Esophagus muscularis mucosa (tissue), 4 donors: ENCODE data around the gene PFN1. TPM values are rescaled to one million over a fixed set of nuclear protein-coding genes. Genes with fewer than 3 reads are reported as not detected.

Source experiments
- DNase-seq: peaks from one replicate; pipeline ENCODE4 v3.0.0-alpha.2; 2017; ENCODE audit errors: extremely low spot score
- H3K27ac ChIP-seq, 4 donors: fragments of 200-600 bp; sonication (generic); replicated peaks in 1 of 4; 1 replicate in 3 of 4; 2 replicates in 1 of 4; pipeline ENCODE4 v1.5.1; 2016 to 2019; ENCODE audit warnings: mild to moderate bottlenecking in 1 of 4
- H3K27me3 ChIP-seq, 4 donors: fragments of 200-600 bp; sonication (generic); one replicate each; pipeline versions ENCODE4 v1.5.1 to v1.6.0; 2016 to 2019
- H3K36me3 ChIP-seq, 4 donors: fragments of 200-600 bp; sonication (generic); one replicate each; pipeline ENCODE4 v1.5.1; 2016 to 2019
- H3K4me1 ChIP-seq, 4 donors: fragments of 200-600 bp; sonication (generic); one replicate each; pipeline ENCODE4 v1.5.1; 2016 to 2019
- H3K4me3 ChIP-seq, 4 donors: fragments of 200-600 bp; sonication (generic); 1 replicate in 2 of 4; 2 replicates in 2 of 4; pipeline ENCODE4 v1.5.1; 2016 to 2019; ENCODE audit warnings: mild to moderate bottlenecking in 4 of 4, moderate library complexity in 1 of 4
- H3K9me3 ChIP-seq, 4 donors: fragments of 200-600 bp; sonication (generic); 1 replicate in 3 of 4; 2 replicates in 1 of 4; pipeline ENCODE4 v1.5.1; 2016 to 2019
- EP300 ChIP-seq: sonication (generic); formaldehyde crosslinking; IDR thresholded peaks from one replicate; pipeline ENCODE4 v1.6.1; 2017; ENCODE audit warnings: antibody characterized with exemption
- POLR2A ChIP-seq: fragments of 450-650 bp; IDR thresholded peaks from one replicate; pipeline ENCODE4 v1.6.1; 2017; ENCODE audit warnings: antibody characterized with exemption, moderate library complexity, mild to moderate bottlenecking, low read depth
- POLR2AphosphoS5 ChIP-seq, 2 donors: sonication (generic); formaldehyde crosslinking; IDR thresholded peaks; one replicate each; pipeline ENCODE4 v1.6.1; 2017; ENCODE audit warnings: antibody characterized with exemption in 2 of 2
- WGBS: methylation state at CpG from one replicate; pipeline ENCODE4 v1.1.5; 2018; 5-methylcytosine and 5-hydroxymethylcytosine counted together
- intact Hi-C: fragments of 100-400 bp; cut with DNase I; formaldehyde crosslinking; loops from one replicate; pipeline ENCODE4 v1.15.1; 2023
- total RNA-seq, 4 donors: library from RNA; depleted of rRNA; stranded (reverse); fragments of >200 nt; gene quantifications; one replicate each; pipeline versions ENCODE4 v1.1.0 to v1.2.1, GENCODE V29; 2016
- TF ChIP-seq, protein P1 (sequence below), 3 experiments: fragments of 200-600 bp in 2 of 3; fragments of 450-650 bp in 1 of 3; sonication (generic) in 2 of 3; IDR thresholded peaks; one replicate each; pipeline ENCODE4 v1.5.1; 2017 to 2019; ENCODE audit warnings: antibody characterized with exemption in 3 of 3, mild to moderate bottlenecking in 2 of 3, moderate library complexity in 1 of 3

The PFN1 gene
- total RNA-seq, 4 donors from 2014 or later: 1,019 to 1,635 (median 1,341) TPM

GRCh38 chr17:4956493-4957061 is 8.2 kb upstream of the PFN1 start:
- no peaks in the 10 kb centered on the region for H3K27me3 ChIP-seq

GRCh38 chr17:4955091-4955490 is 6.8 kb upstream of the PFN1 start:
- TF ChIP-seq, protein P1, sequence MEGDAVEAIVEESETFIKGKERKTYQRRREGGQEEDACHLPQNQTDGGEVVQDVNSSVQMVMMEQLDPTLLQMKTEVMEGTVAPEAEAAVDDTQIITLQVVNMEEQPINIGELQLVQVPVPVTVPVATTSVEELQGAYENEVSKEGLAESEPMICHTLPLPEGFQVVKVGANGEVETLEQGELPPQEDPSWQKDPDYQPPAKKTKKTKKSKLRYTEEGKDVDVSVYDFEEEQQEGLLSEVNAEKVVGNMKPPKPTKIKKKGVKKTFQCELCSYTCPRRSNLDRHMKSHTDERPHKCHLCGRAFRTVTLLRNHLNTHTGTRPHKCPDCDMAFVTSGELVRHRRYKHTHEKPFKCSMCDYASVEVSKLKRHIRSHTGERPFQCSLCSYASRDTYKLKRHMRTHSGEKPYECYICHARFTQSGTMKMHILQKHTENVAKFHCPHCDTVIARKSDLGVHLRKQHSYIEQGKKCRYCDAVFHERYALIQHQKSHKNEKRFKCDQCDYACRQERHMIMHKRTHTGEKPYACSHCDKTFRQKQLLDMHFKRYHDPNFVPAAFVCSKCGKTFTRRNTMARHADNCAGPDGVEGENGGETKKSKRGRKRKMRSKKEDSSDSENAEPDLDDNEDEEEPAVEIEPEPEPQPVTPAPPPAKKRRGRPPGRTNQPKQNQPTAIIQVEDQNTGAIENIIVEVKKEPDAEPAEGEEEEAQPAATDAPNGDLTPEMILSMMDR (IDR thresholded peaks at IDR 0.05): no peak
- TF ChIP-seq POLR2A: no peak
- no peak for TF ChIP-seq EP300
- TF ChIP-seq POLR2AphosphoS5 (IDR thresholded peaks at IDR 0.05): no peak
- Histone ChIP-seq H3K9me3 (no peaks in the 10 kb centered on the region), H3K27me3 (no peaks in the 10 kb centered on the region), H3K36me3 (peaks cover 12 to 31% (median 23%) of the 10 kb centered on the region in 4 donors), H3K27ac (no peak overlapping the region), H3K4me3 (no peak overlapping the region), H3K4me1 (peaks cover 14 to 21% (median 20%) of the 10 kb centered on the region in 4 donors)
- WGBS: 92% methylated on average over 8 of the region's 8 CpGs
- intact Hi-C loops: no loop called here
- DNase-seq: no peak

More at GRCh38 chr17:4956493-4957061, 8.2 kb upstream of the PFN1 start:
- Histone ChIP-seq H3K27ac (no peak overlapping the region), H3K9me3 (no peaks in the 10 kb centered on the region), H3K36me3 (peaks cover 15 to 45% (median 34%) of the 10 kb centered on the region in 4 donors), H3K4me3 (no peak overlapping the region), H3K4me1 (peaks cover 0 to 6% (median 5%) of the 10 kb centered on the region in 4 donors)
- WGBS: 56% methylated on average over 6 of the region's 10 CpGs
- intact Hi-C loops: no loop called here
- no peak for DNase-seq
- no peak for TF ChIP-seq POLR2A
- no peak for TF ChIP-seq POLR2AphosphoS5 (IDR thresholded peaks at IDR 0.05)
- TF ChIP-seq, protein P1 (IDR thresholded peaks at IDR 0.05): peak in 1 of 3 experiments; percentile 15

GRCh38 chr17:4953451-4953961 is 5.2 kb upstream of the PFN1 start:
- no peak for TF ChIP-seq POLR2AphosphoS5 (IDR thresholded peaks at IDR 0.05)
- H3K27ac ChIP-seq: no peak overlapping the region
- 75% methylated on average over 14 of the region's 14 CpGs for whole genome bisulfite sequencing
- H3K4me1 ChIP-seq: peaks cover 19 to 36% (median 29%) of the 10 kb centered on the region in 4 donors
- no peak overlapping the region for H3K4me3 ChIP-seq
- no peaks in the 10 kb centered on the region for H3K27me3 ChIP-seq
- intact Hi-C loops: no loop called here
- no peaks in the 10 kb centered on the region for H3K9me3 ChIP-seq
- H3K36me3 ChIP-seq: peaks cover 0 to 15% (median 7%) of the 10 kb centered on the region in 4 donors
- DNase-seq: no peak

DNA sequence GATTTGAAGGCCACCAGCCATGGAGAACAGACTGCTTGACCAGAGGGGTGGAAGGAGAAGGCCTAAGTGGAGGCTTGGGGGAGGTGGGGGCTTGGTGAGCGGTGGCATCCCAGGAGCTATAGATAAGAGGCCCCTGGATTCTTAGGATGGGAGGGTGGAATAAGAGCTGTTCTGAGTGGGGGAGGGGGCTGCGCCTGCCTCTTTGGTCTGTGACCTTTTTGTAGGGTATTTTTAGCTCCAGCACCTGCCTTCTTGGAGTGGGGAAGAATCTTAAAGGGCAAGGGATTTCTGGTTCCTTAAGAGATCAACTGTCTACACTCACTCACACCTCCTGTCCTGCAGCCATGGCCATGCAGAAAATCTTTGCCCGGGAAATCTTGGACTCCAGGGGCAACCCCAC is 3.2 kb upstream of the PFN1 start:
- intact Hi-C loops: no loop called here
- 59% methylated on average over 3 of the region's 3 CpGs for WGBS
- H3K36me3 ChIP-seq: peaks cover 0 to 11% (median 3%) of the 10 kb centered on the region in 4 donors
- H3K27me3 ChIP-seq: no peaks in the 10 kb centered on the region
- H3K4me1 ChIP-seq: peaks cover 23 to 41% (median 37%) of the 10 kb centered on the region in 4 donors
- TF ChIP-seq, protein P1 (IDR thresholded peaks at IDR 0.05): no peak
- TF ChIP-seq POLR2AphosphoS5 (IDR thresholded peaks at IDR 0.05) (no peak), EP300 (no peak), POLR2A (no peak)
- H3K4me3 ChIP-seq: no peak overlapping the region
- peaks cover 0 to 2% (median 0%) of the 10 kb centered on the region in 4 donors for H3K9me3 ChIP-seq
- DNase-seq: no peak
- H3K27ac ChIP-seq: peak overlapping the region; percentile 94 to 100 (median 98)

- Histone ChIP-seq H3K4me1 (peaks cover 30 to 48% (median 44%) of the 10 kb centered on the region in 4 donors), H3K27me3 (no peaks in the 10 kb centered on the region), H3K4me3 (peak within 1 kb of the TSS; percentile 87 to 100 (median 100)), H3K36me3 (peaks cover 0 to 18% (median 10%) of the 10 kb centered on the region in 4 donors), H3K27ac (peak within 1 kb of the TSS; percentile 94 to 100 (median 98)), H3K9me3 (peaks cover 0 to 2% (median 0%) of the 10 kb centered on the region in 4 donors)
- TF ChIP-seq POLR2AphosphoS5 (IDR thresholded peaks at IDR 0.05): no peak
- TF ChIP-seq, protein P1 (IDR thresholded peaks at IDR 0.05): no peak
- TF ChIP-seq POLR2A: no peak
- no peak for TF ChIP-seq EP300
- 46% methylated on average over 5 of the region's 7 CpGs for WGBS
- DNase-seq: no peak
- intact Hi-C loops: no loop called here
Observed at GRCh38 chr17:4950746-4951204, 2.4 kb upstream of the PFN1 start, which contains the start of gene ENO3. TSS of gene ENO3 (plus strand) at chr17:4951119. CDS start at chr17:4951830, 711 bp downstream.
